ENCODE results near the gene AKNA.

AKNA gene, protein sequence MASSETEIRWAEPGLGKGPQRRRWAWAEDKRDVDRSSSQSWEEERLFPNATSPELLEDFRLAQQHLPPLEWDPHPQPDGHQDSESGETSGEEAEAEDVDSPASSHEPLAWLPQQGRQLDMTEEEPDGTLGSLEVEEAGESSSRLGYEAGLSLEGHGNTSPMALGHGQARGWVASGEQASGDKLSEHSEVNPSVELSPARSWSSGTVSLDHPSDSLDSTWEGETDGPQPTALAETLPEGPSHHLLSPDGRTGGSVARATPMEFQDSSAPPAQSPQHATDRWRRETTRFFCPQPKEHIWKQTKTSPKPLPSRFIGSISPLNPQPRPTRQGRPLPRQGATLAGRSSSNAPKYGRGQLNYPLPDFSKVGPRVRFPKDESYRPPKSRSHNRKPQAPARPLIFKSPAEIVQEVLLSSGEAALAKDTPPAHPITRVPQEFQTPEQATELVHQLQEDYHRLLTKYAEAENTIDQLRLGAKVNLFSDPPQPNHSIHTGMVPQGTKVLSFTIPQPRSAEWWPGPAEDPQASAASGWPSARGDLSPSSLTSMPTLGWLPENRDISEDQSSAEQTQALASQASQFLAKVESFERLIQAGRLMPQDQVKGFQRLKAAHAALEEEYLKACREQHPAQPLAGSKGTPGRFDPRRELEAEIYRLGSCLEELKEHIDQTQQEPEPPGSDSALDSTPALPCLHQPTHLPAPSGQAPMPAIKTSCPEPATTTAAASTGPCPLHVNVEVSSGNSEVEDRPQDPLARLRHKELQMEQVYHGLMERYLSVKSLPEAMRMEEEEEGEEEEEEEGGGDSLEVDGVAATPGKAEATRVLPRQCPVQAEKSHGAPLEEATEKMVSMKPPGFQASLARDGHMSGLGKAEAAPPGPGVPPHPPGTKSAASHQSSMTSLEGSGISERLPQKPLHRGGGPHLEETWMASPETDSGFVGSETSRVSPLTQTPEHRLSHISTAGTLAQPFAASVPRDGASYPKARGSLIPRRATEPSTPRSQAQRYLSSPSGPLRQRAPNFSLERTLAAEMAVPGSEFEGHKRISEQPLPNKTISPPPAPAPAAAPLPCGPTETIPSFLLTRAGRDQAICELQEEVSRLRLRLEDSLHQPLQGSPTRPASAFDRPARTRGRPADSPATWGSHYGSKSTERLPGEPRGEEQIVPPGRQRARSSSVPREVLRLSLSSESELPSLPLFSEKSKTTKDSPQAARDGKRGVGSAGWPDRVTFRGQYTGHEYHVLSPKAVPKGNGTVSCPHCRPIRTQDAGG (N-terminal part only)

DNA sequence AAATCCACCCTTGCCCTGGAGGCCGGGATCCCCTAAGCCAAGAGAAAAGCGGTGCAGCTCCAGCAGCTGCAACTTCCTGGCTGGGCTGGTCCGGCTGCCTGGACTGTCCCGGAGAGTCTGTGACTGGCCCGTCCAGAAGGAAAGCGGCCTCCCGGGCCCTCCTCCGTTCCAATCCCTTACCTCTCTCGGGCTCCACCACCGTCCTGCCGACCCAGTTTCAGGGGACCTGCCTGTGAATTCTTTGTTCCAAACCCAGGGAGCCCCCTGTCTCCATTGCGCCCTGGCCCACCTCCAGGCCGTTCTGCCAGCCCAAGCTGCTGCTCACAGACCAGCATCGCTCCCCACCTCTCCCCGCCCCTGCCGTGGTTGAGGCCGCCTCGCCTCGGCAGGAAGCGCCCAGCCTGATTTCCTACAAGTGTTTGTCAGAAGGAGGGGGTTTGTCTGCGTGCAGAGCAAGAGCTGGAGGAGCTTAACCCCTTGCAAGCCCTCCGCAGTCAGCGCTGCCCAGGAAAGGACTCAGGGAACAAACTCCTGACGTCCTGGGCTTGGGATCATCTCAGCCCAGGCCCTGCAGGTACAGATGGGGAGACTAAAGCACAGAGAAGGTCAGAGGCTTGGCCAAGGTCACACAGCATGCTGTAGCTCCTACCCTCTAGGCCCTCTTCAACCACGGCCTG lies at the start of gene AKNA:
Gene AKNA, minus strand, starts transcription at position 303 of the 677 bp plus-strand sequence. CDS start 6,649 bp downstream, outside the sequence.
- DNase-seq (ENCODE audit: low read depth in 2 of 2), result peak; percentile 65 to 68

DNA sequence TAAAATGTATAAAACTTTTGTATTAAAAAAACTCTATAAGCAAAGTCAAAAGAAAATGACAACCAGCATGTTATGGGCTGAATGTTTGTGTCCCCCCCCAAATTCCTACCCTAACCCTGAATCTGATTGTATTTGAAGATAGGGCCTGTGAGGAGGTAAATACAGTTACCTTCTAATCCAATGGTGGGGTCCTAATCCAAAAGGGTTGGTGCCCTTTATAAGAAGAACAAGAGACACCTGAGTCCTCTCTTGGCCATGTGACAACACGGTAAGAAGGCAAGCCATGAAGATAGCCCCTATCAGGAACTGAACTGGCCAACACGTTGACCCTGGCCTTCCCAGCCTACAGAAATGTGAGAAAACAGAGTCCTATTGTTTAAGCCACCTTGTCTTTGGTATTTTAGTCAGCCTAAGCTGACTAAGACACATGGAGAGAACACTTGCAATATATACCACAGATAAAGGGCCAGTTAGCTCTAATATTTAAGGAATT lies 49.7 kb upstream of the AKNA start:
- no peak for DNase-seq (ENCODE audit: low read depth in 2 of 2)

DNA sequence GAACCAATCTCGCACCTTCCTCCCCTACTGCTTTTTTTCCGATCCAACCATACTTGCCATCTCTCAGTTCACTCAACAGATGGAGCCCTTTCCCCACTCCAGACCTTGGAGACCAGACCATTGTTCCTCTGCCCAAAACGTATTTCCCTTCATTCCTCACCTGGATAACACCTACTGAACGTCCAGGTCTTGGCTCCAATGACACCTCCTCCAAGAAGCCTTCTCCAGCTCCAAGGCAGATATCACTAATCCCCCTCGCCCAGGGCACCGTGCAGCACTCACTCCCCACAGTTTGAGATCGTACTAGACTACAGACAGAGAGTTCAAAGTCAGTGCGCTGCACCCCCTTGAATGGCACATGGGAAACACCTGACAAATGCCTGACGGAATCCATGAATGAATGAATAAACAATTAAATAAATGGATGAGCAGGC lies 47.1 kb upstream of the AKNA start:
- DNase-seq (ENCODE audit: low read depth in 2 of 2), result no peak

DNA sequence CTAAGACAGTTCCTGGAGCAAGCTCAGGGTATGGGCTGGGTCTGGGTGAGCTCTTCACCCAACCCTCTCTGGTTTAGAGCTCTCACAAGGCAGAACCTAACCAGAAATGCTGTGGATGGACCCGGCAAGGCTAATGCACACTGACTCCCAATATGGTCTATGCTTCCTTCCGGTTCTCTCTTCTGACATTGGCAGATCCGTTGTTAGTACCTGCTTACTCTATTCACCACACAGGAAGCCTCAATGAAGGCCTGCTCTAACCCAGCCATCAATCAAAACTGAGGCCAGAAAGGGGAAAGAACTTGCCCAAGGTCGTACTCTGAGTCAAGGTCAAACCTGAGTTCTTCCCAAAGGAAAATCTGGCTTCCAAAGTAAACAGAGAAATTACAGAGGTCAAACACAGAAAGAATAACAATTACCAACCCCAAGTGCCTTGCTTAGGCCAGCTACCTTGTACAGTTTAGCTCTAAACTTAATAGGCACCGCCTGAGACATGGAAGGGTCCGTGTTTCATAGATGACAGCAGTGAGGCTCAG lies 46.0 kb upstream of the AKNA start:
- no peak for DNase-seq (ENCODE audit: low read depth in 2 of 2)

DNA sequence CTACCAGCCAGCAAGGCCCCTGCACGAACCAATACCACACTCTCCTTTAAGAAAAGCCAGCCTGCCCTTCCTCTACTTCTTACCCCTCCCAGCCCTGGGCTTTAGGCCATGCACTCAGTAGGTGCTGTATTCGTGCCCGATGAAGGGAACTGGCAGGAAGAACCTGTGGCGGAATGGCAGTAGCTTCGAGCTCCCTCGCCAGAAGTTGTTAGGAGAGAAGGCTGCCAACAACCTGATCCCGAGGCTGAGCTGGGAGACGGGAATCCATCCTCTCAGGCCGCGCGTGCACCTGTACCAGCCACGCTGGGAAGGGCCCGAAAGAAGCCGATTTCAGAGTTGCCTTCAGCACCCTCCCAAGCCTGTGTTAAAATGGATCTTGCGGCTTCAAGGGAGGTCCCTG lies 45.3 kb upstream of the AKNA start:
- DNase-seq (ENCODE audit: low read depth in 2 of 2), result no peak

DNA sequence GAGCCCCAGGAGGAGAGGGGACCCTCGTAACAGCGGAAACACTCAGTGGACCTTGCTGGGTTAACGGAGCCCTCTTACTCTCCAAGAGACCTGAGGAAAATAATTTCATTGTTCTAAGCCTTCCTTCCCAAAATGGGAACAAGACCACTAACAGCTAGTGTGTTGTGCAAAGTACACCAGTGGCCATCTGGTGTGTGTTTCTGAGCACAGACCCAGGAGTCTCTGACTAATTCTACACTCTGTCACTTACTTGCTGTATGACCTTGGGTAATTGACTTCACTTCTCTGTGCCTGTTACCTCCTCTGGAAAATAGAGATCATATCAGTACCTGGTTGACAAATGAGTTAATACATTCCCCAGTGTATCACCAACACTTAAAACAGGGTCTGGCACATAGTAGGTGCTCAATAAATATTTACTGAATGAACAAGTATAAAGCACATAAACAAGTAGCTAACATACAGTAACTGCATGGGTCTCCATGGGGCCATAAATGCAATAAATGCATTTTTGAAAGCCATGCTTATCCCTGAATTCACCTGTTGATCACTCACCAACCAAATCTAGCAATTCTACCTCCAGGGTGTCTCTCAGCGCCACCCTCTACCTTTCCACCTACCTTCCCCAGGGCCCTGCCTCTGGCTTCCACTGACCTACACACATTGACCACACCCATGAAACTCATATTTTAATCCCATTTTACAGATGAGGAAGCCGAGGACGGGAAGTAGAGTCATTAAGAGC lies 44.7 kb upstream of the AKNA start:
- DNase-seq (ENCODE audit: low read depth in 2 of 2), result no peak

DNA sequence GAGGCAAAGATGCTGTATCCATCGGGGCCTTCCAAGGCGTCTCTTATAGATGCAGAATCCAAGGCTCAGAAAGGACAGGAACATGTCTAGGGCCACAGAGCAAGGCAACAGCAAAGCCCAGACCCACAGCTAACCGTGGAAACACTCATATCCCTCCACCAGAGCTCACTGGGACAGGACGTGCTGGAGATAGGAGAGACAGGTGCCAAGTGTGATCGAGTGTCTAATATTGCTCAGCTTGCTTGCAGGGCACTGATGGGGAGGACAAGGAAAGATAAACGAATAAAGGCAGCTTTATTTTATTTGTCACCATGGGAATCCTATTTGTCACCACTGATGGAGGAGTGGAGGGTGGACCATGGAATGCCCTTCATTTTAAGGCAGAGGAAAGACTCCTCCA lies 44.0 kb upstream of the AKNA start:
- no peak for DNase-seq (ENCODE audit: low read depth in 2 of 2)

DNA sequence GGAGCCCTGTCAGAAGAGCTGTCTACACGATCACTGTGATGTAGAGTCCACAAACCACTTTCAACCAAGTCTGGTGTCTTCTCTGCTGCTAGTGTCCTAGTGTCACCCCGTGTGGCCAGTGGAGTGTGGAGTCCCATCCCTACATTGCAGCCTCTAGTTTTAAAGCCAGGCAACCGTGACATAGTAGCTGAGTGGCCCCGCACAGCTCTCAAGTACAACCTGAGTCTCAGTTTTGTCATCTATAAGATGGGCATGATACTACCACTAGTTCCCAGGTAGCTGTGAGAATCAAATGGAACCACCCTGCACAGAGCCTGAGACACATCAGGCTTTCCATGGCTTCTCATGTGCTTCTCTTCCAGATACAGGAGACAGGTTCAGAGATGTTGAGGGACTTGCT lies 43.2 kb upstream of the AKNA start:
- DNase-seq (ENCODE audit: low read depth in 2 of 2), result no peak

DNA sequence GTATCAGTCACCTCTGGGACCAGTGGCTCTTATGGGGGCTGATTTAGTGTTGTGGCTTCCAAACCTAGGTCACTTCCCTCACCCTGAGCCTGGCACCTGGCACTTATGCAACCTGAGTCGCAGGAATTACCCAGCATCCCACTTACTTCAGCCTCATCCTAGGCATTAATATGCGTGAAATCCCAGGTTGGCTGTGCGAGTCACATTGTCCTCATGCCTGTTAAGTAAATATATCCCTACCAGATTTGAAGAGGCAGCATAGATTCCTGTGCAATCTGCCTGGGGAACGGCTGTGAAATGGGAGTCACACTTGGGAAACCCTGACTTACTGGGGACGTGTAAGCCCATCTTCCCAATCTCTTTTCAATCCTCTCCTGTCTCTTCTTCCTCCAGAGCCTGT lies 42.7 kb upstream of the AKNA start:
- no peak for DNase-seq (ENCODE audit: low read depth in 2 of 2)

DNA sequence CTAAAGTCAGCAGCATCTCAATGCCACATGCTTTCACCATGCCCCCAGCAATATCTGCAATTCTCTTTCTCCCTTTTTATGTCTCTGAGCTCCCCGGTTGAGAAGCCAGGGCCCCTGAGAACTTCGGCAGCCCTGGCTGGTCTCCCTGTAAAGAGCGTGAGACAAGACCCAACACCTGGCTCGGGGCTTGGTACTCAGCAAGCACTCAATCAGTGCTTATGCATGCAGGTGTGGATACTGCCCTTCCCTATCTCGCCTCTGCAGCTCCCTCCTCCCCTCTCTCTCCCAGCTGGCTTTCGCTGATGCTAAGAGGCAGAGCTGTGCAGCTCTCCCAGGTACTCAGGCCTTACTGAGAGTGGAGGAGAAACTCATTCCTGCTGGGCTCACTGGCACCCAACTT lies 41.7 kb upstream of the AKNA start:
- DNase-seq (ENCODE audit: low read depth in 2 of 2), result no peak

DNA sequence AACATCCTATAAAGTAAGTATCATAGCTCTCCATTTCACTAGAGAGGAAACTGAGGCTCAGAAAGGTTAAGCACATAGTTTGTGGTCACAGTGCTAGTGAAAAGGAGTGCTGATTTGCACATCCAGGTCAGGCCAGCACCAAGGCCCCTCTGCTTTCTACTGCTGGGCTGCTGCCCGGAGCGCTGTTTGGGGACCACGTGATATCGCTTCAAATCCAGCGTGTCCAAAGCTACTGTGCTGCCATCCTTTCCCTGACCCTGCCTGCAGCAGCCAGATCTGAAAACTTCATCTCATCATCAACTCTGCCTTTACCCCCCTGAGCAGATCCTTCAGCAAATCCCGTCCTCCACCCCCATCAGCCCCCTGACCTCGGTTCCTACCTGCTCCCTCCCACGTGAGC lies 40.7 kb upstream of the AKNA start:
- DNase-seq (ENCODE audit: low read depth in 2 of 2), result no peak

DNA sequence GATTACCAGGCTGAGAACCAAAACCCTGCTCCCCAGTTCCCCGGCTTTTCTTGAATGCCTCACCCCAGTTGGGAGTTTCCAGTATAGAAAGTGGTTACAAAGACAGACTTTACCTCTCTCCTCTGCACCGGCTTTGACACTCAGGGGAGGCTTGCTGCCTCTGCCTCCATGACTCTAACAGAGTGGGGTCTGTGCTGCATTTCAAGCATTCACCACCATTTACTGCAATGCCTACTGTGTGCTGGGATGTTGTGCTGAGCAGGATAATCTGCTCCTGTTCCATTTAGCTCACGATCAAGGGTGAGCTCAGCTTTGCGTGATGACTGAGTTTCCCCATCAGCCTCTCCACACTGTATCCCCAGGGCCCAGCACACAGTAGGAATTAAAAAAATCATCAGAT lies 39.9 kb upstream of the AKNA start:
- DNase-seq (ENCODE audit: low read depth in 2 of 2), result no peak

DNA sequence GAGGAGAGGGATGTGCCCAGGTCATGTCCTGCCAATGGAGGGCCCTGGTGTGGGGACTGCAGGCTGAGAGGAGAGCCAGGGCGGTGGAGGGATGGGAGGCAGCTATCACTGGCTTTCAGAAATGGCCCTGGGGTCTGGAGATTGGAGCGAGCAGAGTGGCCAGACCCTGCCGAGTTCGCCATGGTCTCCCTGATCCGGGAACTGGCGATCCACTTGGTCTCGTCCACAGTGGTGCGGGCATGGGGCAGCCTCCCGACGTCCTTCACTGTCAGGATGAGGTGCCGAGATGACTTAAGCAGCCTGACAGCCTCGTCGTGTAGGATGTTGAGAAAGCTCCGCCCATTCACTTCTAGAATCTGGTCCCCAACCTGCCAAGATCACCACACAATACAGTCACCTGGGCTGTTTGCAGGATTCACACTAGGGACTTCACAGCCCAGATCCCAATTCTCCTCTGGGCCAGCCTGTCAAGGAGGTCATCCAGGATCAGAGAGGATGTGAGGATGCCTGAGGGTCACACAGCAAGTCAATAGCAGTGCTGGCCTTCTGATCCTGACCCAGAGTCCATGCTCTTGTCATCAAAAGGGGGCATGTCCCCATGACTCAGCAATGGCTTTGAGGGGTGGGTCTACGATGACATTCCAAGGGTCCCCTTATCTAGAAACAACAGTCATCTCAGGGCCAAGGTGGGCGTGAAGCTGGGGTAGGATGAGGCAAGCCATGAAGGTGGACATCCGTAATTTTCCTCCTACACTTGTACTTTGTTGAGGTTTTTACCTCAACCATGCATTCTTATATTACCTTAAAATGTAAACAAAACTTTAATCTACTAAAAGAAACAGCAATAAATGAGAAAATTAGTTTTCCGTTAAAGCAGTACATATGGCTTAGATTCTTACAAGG lies 38.5 kb upstream of the AKNA start:
- DNase-seq (ENCODE audit: low read depth in 2 of 2), result no peak

DNA sequence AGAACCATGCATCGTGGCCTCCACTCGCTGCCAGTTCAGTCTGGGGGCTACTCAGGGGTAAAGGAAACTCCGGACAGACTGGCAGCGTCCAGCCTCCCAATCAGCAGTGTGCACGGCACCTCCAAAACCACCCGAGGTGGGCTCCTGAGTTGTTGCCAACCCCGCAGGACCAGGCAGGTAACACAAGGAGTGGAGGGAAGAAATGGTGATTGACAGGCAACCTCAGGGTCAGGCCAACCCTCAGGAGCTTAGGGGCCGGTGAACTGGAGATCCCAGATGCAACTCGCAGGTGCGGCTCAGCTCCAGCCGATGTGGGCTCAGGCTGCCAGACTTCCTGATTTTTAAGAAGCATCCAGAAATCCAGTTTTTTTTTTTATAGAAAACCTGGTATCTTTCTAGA lies 37.3 kb upstream of the AKNA start:
- DNase-seq (ENCODE audit: low read depth in 2 of 2), result no peak

DNA sequence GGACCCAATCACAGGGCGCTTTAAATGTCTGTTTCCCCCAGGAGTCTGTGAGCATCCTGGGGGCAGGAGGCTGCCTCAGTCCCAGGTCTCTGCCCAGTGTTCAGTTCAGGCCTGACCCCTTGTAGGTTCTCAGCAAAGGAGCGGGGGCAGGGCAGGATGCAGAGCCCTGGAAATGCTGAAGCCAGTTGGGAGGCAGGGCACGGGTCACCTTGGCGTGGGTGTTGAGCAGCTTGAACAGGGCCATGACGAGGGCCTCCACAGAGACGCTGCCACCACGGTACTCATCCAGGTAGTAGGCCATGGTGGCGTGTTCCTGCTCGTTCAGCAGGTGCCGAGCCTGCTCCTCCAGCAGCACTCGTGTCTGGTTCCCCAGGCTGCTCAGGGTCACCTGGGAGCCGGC lies 36.3 kb upstream of the AKNA start:
- no peak for DNase-seq (ENCODE audit: low read depth in 2 of 2)

DNA sequence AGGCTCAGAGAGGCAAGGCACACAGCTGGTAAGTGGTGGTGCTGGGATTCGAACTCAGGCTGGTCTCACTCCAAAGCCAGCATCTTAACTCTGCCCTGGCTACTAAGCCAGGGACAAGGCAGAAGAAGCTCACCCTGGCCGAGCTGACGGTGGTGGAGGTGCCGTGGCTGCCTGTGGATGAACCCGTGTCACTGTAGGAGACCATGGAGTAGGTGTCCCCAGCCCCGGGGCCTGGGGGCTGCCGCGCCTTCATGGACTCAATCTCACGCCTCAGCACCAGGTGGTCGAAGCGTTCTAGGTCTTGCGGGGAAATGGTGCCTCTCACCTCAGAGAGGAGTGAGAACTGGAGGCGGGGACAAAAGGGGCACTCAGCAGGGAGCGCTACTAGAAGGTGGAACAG lies 35.4 kb upstream of the AKNA start:
- no peak for DNase-seq (ENCODE audit: low read depth in 2 of 2)

DNA sequence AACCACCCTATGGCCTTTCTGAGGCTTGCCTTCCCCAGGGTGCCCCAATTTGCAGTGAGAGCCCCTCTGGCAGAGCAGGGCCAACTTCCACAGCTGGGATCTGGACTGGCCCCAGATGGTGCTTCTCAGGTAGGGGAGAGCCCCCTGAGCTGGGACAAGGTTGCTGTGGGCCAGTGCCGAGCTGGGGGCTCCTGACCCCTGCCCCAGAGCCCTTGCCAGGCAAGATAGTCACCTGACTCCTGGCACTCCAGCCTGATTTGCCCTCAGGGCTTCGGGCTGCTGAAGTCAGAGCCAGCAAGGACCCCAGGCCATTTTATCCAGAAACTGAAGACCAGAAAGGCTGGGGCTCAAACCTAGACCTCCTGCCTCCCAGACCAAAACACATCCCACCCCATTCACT lies 33.4 kb upstream of the AKNA start:
- DNase-seq (ENCODE audit: low read depth in 2 of 2), result no peak

DNA sequence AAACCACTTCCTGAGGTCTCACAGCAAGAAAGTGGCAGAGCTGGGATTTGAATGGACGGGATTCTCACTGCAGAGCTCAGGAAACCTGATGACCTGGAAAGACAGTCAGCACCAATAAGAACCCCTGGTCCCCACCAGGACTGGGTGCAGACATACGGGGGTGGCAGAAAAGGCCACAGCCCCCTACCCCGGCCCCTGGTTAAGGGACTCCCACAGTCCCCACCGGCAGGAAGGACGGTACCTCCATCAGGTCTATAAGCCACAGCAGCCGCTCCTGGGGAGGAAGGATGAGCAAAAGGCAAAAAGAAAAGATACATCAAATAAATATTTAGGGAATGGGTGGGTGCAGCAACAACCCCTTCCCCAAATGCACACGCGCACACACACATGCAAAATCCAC lies 32.0 kb upstream of the AKNA start:
- DNase-seq (ENCODE audit: low read depth in 2 of 2), result no peak

DNA sequence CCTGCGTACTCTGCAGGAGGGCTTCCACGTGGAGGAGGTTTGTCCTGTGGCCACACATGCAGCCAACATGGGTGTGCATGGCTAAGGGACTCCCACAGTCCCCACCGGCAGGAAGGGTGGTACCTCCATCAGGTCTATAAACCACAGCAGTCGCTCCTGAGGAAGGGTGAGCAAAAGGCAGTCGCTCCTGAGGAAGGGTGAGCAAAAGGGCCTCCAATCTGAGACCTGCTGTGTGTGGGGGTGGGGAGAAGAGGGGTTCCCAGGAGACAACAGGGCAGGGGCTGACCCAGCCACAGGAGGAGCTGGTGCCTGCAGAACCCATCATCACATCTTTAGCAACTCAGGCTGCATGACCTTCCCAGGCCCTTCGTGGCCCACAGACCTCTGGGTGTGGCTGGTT lies 30.3 kb upstream of the AKNA start:
- no peak for DNase-seq (ENCODE audit: low read depth in 2 of 2)
